ENCODE data around the gene DCUN1D2.
A peak's percentile ranks its signal among the peaks of the same experiment; 100 is the strongest.
"Not testable (repeated sequence)": the region's sequence is repeated elsewhere in the genome, so short reads cannot be mapped to it uniquely, and the experiment has no call there.

The DCUN1D2 gene

GRCh38 chr13:113445791-113446487 lies 44.6 kb downstream of the DCUN1D2 start:
- peak in 2 of 14 donors; percentile 12 to 42 for DNase-seq

GRCh38 chr13:113443991-113444390 lies 46.5 kb downstream of the DCUN1D2 start:
- no peak for DNase-seq

GRCh38 chr13:113442985-113443362 lies 47.5 kb downstream of the DCUN1D2 start:
- DNase-seq = no peak

- DNase-seq = no peak
Observed at GRCh38 chr13:113442354-113442984, 48.0 kb downstream of the DCUN1D2 start.

DNA sequence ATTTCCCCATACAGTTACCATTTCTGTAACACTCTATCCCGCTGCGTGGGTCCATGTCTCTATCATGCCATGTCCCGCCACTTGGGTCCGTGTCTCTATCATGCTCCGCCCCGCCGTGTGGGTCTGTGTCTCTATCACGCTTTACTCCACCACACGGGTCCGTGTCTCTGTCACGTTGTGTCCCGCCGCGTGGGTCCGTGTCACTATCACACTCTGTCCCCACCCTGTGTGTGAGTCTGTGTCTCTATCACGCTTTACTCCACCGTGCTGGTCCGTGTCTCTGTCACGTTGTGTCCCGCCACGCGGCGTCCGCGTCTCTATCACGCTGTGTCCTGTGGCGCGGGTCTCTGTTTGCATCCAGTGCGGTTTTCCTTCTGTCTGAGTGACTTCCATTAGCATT lies 48.9 kb downstream of the DCUN1D2 start:
- no peak for DNase-seq

- no peak for DNase-seq
Observed at GRCh38 chr13:113437408-113438010, 53.0 kb downstream of the DCUN1D2 start.

DNA sequence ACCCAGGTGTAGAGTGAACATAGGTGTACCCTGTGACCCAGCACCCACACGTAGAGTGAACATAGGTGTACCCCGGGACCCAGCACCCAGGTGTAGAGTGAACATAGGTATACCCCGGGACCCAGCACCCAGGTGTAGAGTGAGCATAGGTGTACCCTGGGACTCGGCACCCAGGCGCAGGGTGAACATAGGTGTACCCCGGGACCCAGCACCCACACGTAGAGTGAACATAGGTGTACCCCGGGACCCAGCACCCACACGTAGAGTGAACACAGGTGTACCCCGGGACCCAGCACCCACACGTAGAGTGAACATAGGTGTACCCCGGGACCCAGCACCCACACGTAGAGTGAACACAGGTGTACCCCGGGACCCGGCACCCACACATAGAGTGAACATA lies 53.6 kb downstream of the DCUN1D2 start:
- not testable (repeated sequence) for DNase-seq

- DNase-seq = not testable (repeated sequence)
Observed at GRCh38 chr13:113435907-113436306, 54.6 kb downstream of the DCUN1D2 start.

- no peak for DNase-seq
Observed at GRCh38 chr13:113433391-113433916, 57.1 kb downstream of the DCUN1D2 start.

GRCh38 chr13:113432506-113433270 lies 57.8 kb downstream of the DCUN1D2 start:
- no peak for DNase-seq

- DNase-seq = no peak
Observed at GRCh38 chr13:113431171-113431570, 59.3 kb downstream of the DCUN1D2 start.

GRCh38 chr13:113430378-113431110 lies 60.0 kb downstream of the DCUN1D2 start:
- DNase-seq = no peak

DNA sequence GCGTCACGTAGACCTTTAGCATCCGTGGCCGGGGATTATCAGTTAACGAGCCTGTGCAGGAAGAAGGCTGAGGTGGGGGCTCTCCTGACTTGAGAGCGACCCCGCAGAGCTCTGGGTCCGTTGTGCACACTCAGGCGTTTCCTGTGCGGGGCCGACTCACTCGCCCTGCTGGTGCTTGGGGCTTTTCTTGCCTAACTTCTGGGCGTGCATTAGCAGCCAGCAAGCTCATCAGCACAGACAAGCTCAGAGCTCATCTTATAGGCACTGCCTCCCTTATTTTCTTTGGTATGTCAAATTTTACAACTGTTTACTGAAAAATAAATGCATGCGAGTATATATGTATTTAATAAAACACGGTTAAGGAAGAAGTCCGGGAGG lies 60.9 kb downstream of the DCUN1D2 start:
- no peak for DNase-seq

DNA sequence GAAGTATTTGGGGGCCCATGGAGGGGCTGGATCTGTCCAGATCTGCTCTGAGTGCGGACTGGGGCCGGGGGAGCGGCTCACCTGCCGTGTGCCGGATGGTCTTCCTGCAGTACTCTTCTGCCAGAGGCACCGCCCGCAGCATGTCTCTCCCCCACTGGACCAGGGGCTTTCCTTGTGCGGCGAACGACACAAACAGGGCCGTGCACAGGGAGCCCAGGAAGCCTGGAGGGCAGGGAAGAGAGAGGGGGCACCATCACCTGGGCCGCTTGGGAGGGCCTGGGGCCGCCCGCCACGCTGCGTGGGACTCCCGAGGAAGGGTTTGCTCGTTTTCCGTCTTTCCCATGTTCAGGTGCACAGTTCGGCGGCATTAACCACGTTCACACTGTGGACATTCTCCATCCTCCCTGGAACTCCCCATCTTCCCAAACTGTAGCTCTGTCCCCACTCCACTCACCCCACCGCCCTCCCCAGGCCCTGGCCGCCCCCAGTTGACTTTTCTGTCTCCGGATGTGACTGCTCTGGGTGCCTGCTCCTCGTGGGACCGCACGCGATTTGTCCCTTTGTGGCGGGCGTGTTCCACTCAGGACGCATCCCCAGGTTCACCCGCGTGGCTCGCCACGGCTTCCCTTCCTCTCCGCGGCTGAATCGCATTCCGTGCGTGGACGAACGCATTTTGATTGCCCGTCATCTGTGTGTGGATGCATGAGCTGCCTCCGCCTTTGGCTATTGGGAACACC lies 61.5 kb downstream of the DCUN1D2 start:
- DNase-seq = no peak

DNA sequence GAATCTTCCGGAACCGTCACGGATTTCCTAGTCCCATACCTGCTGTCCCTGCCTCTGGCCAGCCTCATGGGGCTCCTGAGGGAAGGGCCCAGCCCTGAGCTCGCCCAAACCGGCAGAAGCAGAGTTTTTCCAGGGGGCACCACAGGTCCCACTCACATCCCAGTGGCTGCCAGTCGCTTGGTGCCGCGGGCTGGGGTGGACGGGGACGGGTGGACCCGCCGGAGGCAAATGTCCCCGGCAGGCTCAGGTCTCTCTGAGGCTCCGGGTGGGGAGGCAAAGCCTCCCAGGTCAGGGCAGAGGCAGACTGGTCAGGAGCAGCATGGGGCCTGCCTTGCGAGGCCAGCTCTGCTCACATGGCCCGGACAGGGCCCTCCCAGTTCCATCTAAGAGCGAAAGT lies 62.0 kb downstream of the DCUN1D2 start:
- DNase-seq = no peak

- no peak for DNase-seq
Observed at GRCh38 chr13:113427562-113428468, 62.7 kb downstream of the DCUN1D2 start.

DNA sequence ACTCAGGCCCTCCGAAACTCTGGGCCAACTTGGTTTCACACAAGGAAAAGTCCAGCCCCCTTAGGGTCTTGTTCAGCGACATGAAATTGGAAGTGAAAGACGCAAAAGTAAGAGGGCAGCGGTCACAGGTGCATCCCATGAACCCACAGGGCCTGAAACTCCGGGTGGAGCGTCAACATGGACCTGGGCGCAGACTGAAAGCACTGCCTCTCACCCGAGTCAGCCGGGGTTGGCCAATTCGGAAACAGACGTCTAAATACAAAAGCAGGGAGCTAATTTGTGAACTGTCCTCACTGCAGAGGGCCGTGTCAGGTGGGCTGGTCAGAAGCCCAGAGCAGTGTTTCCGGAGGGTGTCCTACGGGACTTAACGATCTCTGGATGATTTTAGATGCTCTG lies 63.9 kb downstream of the DCUN1D2 start:
- no peak for DNase-seq

- DNase-seq = no peak
Observed at GRCh38 chr13:113425941-113426590, 64.4 kb downstream of the DCUN1D2 start.

DNA sequence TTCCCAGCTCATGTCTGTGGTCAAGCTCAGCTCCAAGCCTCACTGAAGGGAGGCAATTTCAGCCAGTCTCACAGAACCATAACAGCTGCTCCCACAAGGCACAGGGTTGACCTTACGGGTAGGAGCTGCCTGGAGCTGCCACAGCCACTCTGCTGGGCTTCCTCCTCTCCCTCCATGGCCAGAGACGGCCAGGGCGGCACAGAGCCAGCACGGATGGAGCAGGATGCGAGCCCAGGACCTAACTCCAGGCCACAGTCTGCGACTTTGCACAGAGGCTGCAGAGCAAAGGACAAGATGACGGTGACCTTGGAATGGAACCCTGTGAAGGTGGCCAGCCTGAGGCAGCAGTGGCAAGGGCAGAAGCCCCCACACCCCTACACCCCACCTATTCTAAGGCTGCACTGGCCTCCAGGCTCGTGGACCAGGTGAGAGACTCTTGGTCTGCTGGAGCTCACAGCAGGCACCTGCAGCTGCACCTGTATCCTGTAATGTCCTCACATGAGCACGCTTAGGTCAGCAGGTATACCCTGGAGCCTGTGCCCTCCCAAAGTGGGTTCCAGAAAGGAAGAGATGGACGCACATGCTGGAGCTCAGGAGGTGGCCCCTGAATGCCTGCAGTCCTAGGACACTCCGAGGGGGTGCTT lies 66.9 kb downstream of the DCUN1D2 start:
- no peak for DNase-seq
